ENCODE results near the gene PHACTR3.

GRCh38 chr20:59623583-59623982, 19.2 kb downstream of the PHACTR3 start:
- TF ChIP-seq, protein P1, sequence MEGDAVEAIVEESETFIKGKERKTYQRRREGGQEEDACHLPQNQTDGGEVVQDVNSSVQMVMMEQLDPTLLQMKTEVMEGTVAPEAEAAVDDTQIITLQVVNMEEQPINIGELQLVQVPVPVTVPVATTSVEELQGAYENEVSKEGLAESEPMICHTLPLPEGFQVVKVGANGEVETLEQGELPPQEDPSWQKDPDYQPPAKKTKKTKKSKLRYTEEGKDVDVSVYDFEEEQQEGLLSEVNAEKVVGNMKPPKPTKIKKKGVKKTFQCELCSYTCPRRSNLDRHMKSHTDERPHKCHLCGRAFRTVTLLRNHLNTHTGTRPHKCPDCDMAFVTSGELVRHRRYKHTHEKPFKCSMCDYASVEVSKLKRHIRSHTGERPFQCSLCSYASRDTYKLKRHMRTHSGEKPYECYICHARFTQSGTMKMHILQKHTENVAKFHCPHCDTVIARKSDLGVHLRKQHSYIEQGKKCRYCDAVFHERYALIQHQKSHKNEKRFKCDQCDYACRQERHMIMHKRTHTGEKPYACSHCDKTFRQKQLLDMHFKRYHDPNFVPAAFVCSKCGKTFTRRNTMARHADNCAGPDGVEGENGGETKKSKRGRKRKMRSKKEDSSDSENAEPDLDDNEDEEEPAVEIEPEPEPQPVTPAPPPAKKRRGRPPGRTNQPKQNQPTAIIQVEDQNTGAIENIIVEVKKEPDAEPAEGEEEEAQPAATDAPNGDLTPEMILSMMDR (IDR thresholded peaks at IDR 0.05), result no peak
- TF ChIP-seq POLR2A (IDR thresholded peaks at IDR 0.05), result no peak

Data from right lobe of liver (tissue), 4 donors.